ENCODE results near the gene TBC1D22A.

The TBC1D22A gene

GRCh38 chr22:47005506-47006408 lies 243.3 kb downstream of the TBC1D22A start:
- no peak for DNase-seq

DNA sequence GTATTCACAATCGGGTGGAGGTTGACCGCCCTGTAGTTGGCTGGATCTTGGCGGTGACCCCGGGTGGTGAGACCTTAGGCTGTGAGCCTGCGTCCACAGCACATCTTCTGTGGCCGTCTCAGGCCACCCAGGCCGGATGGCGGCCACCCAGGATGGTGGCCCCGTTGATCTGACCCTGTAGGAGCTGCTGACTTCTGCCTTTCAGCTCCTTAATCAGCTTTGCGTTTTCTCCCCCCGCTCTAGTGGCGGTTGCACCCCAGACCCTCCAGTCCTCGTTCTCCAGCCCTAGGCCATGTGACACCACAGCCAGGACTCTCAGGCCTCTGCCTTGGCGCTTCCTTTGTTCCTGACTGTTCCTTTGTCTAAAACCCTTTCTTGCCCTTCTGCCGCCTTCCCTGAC lies 244.0 kb downstream of the TBC1D22A start:
- no peak for DNase-seq

GRCh38 chr22:47006869-47007268 lies 244.4 kb downstream of the TBC1D22A start:
- DNase-seq = no peak

DNA sequence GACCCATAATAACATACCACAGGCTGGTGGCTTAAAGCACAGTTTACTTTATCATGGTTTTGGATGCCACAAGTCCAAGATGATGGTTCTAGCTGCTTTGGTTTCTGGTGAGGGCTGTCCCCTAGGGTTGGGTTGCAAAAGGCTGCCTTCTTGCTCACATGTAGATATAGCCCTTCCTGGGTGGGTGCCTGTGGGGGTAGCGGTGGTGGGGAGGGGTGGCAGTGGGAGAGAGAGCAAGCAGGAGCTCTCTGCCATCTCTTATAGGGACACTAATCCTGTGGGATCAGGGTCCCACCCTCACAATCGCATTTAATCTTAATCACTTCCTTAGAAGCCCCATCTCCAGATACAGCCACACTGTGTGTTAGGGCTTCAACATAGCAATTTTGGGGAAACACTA lies 245.0 kb downstream of the TBC1D22A start:
- no peak for DNase-seq

- DNase-seq = no peak
These were observed 245.9 kb downstream of the TBC1D22A start for GRCh38 chr22:47008208-47008885.

- no peak for DNase-seq
These were observed 247.1 kb downstream of the TBC1D22A start for GRCh38 chr22:47009304-47010101.

DNA sequence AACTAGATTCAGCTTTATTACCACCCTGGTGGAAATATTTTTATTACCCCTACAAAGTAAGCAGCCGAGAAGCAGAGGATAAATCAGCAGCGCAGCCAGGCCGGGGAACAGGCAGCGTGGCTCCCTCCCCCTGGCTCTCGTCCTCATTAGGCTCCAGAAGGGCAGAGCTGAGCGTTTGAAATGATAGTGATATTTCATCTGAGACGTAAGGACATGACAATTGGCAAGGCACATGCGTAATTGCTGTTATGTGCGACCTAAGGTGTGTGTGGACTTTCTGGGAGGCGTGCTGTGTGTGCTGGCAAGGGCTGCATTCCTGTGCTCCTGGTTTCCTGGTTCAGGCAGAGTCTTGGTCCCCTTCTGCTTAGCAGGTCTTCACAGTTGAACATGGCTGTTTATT lies 247.8 kb downstream of the TBC1D22A start:
- DNase-seq = no peak

DNA sequence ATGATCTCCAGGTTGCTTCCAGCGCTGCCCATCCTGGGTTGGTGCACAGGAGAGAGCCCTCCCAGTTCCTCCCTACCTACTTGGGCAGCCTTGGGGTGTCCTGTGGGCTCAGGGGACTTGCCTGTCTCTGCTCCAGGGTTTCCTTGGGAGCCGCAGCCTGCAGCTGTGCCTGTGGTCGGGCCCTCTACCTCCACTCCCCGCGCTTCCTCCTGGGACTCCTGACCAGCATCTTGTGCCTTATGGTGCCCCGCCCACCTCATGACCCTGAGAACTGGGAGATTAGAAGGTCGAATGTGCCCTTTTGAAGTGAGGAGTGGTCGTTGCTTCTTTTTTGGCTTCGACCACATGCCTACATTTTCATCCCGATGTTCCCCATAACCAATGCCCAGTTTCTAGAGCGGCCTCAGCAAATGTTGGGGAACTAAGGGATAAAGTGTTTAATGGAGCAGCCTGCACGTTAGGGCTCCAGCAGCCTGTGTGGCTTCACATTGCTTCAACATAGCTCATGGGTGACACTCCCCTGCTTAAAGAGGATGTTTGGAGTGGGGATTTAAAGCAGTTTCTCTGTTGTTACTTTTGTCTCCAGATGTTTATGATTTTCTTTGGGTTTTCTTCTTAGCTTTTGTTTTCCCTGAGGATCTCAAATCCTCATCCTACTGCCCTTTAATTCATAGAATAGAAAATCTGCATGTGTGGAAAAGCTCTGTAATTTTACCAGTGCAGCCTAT lies 248.8 kb downstream of the TBC1D22A start:
- DNase-seq = no peak

DNA sequence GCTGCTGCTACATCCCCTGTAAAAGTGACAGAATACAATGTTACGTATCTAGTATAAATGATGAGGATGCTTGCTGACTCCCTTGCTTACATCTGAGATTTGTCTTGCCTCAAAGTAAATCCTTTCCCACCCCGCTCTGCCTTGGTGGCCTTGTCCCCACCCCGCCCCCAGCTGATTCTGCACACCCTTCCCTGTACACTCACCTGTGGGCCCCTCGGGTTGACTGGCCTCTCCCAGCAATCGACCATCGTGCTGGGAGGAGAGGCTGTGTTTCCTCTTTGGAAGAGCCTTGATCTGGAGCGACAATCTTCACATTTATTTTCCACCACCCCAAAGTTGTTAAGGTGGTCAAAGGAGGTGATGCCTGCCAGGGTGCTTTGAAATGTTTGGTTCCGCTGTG lies 249.4 kb downstream of the TBC1D22A start:
- no peak for DNase-seq

DNA sequence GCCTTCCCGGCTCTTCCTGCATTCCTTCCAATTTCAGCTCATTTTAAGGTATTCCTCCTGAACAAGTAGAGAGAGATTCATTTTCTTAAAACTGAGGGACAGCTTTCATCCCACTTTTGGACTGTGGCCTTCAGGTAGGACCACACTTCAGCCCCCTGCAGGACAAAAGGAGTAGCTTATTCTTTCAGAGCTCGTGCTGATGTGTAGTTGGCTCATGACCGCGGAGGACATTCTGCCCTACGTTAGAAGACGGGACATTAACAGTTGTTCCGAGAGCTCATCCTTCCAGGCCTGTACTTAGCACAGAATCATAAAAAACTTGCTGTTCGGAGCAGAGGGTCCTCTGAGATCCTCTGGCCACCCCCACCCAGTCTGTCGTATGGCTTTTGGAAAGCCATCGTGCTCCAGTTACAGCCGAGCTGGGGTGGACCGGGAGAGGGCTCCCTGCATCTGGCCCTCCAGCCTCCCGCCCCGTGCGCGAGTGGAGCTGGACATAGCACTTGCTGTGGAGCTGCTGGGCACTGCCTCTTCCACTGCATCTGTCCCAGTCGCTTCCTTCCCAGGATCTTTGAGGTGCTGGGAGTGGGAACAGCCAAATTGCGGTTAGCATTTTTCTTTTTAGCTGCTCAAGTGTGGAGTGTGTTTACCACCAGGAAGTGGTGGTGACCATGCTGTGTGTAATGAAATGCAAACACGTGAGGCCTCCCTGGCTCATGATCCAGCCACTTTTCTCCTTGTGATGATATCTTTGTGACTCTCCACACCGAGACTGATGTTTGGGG lies 250.3 kb downstream of the TBC1D22A start:
- DNase-seq = no peak

- DNase-seq = no peak
These were observed 251.6 kb downstream of the TBC1D22A start for GRCh38 chr22:47013861-47014635.

GRCh38 chr22:47014636-47015345 lies 252.3 kb downstream of the TBC1D22A start:
- no peak for DNase-seq

- DNase-seq = no peak
These were observed 253.2 kb downstream of the TBC1D22A start for GRCh38 chr22:47015589-47016178.

- no peak for DNase-seq
These were observed 254.2 kb downstream of the TBC1D22A start for GRCh38 chr22:47016631-47017030.

DNA sequence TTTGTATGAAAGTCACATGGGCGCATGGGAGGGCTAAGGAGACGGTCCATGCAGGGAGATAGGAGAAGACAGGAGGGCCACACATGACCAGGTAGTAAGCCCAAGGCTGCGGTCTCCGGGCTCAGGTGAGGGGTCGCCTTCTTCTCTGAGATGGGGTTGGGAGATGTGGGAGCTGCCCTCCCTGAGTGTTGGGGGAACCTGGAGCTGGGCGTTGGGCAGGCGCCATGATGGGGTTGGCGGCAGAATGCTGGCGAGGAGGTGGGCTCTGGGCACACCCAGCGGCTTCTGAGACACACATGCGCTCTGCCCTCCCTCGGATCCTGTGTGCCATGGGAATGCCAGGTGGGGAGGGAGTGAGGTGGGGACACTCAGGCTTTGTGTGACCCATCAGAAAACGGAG lies 254.8 kb downstream of the TBC1D22A start:
- no peak for DNase-seq

DNA sequence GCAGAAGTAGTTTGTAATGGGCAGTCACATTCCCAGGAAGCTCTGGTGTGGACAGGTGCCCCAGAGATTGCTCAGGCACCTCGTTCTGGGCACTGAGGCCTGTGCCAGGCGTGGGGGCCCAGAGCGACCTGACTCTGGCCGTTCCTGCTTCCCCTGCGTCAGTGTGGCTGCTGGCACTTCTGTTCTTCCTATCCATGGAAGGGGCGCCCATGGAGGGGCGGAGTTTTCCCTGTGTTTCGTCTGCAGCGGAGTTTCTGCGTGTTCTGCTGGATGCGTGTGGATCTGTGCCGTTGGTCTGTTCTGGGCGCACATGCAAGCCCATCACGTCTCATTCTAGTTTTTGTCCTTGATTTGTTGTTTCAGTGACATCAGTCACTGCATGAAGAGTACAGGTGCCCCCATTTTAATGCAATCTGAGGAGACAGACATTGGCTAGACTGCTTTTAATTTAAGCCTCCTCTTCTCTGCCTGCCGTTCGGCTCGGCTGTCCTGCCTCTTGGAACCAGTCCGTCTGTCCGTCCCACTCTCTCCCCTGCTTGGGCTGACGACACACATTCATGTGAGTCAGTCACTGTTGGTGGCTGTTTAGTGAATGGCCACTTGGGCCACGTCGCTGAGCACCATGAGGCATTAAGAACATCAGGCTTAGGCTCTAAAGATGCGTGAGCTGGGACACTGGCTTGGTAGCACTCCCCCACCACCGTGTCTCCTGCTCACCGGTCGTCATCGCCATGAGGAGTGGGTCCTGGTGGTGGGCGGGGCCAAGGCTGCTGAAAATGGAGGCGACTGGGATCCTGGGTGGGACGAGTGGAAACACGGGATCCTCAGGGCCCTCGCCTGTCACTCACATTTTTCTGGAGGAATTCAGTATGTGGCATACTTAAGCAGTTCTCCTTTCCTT lies 255.8 kb downstream of the TBC1D22A start:
- DNase-seq = no peak

- DNase-seq = no peak
These were observed 256.8 kb downstream of the TBC1D22A start for GRCh38 chr22:47019012-47019790.

GRCh38 chr22:47020166-47020565 lies 257.7 kb downstream of the TBC1D22A start:
- no peak for DNase-seq
